Natural killer cell (primary cell): Measurements from ENCODE around the gene SPOP. TPM values are rescaled to one million over a fixed set of nuclear protein-coding genes. Genes with fewer than 3 reads are reported as not detected.
"Not testable (repeated sequence)": the region's sequence is repeated elsewhere in the genome, so short reads cannot be mapped to it uniquely, and the experiment has no call there.

Experiments used
- ATAC-seq, 3 donors: fragments of 150-1000 bp in 2 of 3; fragments of 200-7000 bp in 1 of 3; cut with Tn5 transposase; 1 replicate in 1 of 3; 2 replicates in 2 of 3; pipeline ENCODE4 v1.10.0; 2021; ENCODE audit warnings: mild to moderate bottlenecking in 2 of 3, moderate library complexity in 2 of 3
- DNase-seq, 2 donors: peaks; one replicate each; pipeline versions ENCODE4 v3.0.0 to v3.0.0-alpha.2; 2013 to 2021; ENCODE audit warnings: mixed read lengths in 1 of 2
- H3K27ac ChIP-seq: one replicate; pipeline ENCODE4 v1.5.1; 2013; ENCODE audit warnings: mild to moderate bottlenecking, low read length
- H3K27me3 ChIP-seq: one replicate; pipeline ENCODE4 v1.6.1; 2013; ENCODE audit warnings: low read length; ENCODE audit not compliant: control insufficient read depth, insufficient read depth
- H3K36me3 ChIP-seq: one replicate; pipeline ENCODE4 v1.6.1; 2013; ENCODE audit warnings: low read length; ENCODE audit not compliant: control insufficient read depth, insufficient read depth
- H3K4me1 ChIP-seq: one replicate; pipeline ENCODE4 v1.6.1; 2013; ENCODE audit warnings: low read length; ENCODE audit not compliant: control insufficient read depth, insufficient read depth
- H3K4me3 ChIP-seq: one replicate; pipeline ENCODE4 v1.5.1; 2013; ENCODE audit warnings: low read length
- H3K9me3 ChIP-seq: one replicate; pipeline ENCODE4 v1.6.1; 2013; ENCODE audit warnings: low read length; ENCODE audit not compliant: control insufficient read depth, insufficient read depth
- H3K27ac Mint-ChIP-seq, 2 donors: one replicate each; pipeline ENCODE4 v1.8.0; 2022; ENCODE audit warnings: mild to moderate bottlenecking in 2 of 2, mixed read lengths in 2 of 2, moderate library complexity in 1 of 2
- H3K27me3 Mint-ChIP-seq, 2 donors: one replicate each; pipeline ENCODE4 v1.8.0; 2022; ENCODE audit warnings: low read depth in 2 of 2, mixed read lengths in 2 of 2
- H3K36me3 Mint-ChIP-seq: one replicate; pipeline ENCODE4 v1.8.0; 2022; ENCODE audit warnings: mixed read lengths
- H3K4me1 Mint-ChIP-seq, 2 donors: one replicate each; pipeline ENCODE4 v1.8.0; 2022; ENCODE audit warnings: mixed read lengths in 2 of 2
- H3K4me3 Mint-ChIP-seq: one replicate; pipeline ENCODE4 v1.8.0; 2022; ENCODE audit warnings: mild to moderate bottlenecking, moderate library complexity, mixed read lengths
- H3K9me3 Mint-ChIP-seq, 2 donors: one replicate each; pipeline ENCODE4 v1.8.0; 2022; ENCODE audit warnings: mixed read lengths in 2 of 2
- CTCF ChIP-seq: fragments of 200-600 bp; IDR thresholded peaks from one replicate; pipeline ENCODE4 v1.8.0; 2022; ENCODE audit warnings: antibody characterized with exemption
- WGBS: methylation state at CpG from one replicate; pipeline ENCODE4 v1.1.7; 2013; ENCODE audit warnings: missing lambda C conversion rate; ENCODE audit not compliant: insufficient coverage; 5-methylcytosine and 5-hydroxymethylcytosine counted together
- intact Hi-C: fragments of 100-400 bp; cut with micrococcal nuclease; formaldehyde crosslinking; loops from one replicate; pipeline ENCODE4 v1.14.2; 2022
- total RNA-seq, 4 donors: library from RNA; stranded (reverse); fragments of 120-200 nt in 1 of 4; gene quantifications; one replicate each; pipeline versions ENCODE4 v1.2.3 to v1.2.4, GENCODE V29; 2013 to 2022

SPOP gene
- total RNA-seq, 3 donors from 2014 or later (not counting 1 experiment from before 2014, with no cell fraction given), result 45.4 to 56.5 (median 54.7) TPM

DNA sequence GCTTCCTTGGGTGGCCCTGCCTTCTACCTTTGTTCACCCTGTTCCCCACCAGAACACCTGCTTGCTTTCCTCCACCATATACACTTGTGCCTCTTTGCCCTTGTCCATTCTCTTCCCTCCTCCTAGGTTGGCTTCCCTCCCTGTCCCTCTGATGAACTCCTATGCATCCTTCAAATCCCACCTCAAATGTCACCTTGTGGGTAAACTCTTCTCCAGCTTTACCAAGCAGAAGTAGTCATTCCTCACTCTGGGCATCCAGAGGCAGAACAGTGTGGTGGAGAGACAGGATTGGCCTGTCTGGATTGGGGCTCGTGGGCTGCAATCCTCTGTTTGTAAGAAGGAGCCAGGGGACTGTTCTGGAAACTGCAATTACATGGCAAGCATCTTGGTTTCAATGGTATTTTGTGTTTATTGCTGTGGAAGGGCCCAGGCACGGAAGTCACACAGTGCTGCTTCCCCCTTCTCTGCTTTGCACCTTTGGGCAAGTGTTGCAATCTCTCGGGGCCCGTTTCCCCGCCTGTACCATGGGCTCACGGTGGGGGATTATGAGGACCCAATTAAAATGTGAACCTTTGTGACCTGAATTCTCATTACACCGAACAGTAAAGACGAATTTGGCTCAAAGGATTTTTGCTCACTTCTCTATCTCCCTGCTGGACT, 124.1 kb downstream of the SPOP start:
- no peaks in the 10 kb centered on the region for H3K9me3 Mint-ChIP-seq
- no peak for TF ChIP-seq CTCF
- WGBS, result 81% methylated on average over 8 of the region's 8 CpGs
- no peaks in the 10 kb centered on the region for H3K36me3 Mint-ChIP-seq
- peaks cover 0 to 9% of the 10 kb centered on the region in 2 donors for H3K27me3 Mint-ChIP-seq
- no peak for DNase-seq
- no peak overlapping the region for H3K4me3 ChIP-seq
- no peak overlapping the region for H3K27ac ChIP-seq
- H3K4me1 ChIP-seq, result peaks cover 17% of the 10 kb centered on the region
- no peaks in the 10 kb centered on the region for H3K36me3 ChIP-seq
- H3K27ac Mint-ChIP-seq, result peak overlapping the region; percentile 7 to 42
- ATAC-seq, result peak in 2 of 3 donors; percentile 32 to 54
- H3K9me3 ChIP-seq, result no peaks in the 10 kb centered on the region
- intact Hi-C loops, result no loop called here
- H3K27me3 ChIP-seq, result no peaks in the 10 kb centered on the region
- H3K4me3 Mint-ChIP-seq, result peak overlapping the region; percentile 10
- H3K4me1 Mint-ChIP-seq, result peaks cover 6 to 32% of the 10 kb centered on the region in 2 donors

DNA sequence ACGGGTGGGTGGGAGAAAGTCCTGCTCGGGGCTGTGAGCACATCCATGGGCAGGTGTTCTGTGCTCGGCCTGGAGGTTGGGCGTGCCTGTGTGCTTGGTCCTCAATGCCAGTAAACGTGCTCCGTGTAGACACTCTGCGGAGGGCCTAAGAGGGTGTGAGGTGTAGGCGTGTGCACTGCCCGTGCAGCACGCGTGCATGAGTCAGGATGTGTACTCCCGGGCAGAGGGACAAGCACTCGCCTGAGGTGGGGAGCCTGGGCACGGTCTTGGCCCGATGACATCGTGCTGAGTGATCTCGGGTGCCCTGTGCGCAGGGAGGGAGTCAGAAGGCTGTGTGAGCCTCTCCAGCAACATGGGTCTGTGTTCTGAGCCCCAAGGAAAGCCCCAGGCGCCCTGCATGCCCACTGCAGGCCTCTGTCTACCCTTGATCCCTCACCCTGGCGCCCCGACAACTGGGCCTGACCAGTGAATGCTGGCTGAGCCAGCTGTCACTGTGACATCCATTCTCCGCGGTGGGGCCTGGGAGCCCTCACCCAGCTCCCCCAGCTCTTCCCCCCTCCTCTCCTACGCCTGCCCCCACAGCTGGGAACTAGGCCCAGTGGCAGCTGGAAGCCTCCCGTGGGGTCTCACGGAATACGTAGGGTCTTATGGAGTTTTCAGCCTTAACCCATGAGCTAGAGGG, 125.7 kb downstream of the SPOP start:
- Mint-ChIP-seq H3K27ac (no peak overlapping the region), H3K4me3 (no peak overlapping the region), H3K9me3 (no peaks in the 10 kb centered on the region), H3K36me3 (no peaks in the 10 kb centered on the region), H3K27me3 (peaks cover 0 to 5% of the 10 kb centered on the region in 2 donors), H3K4me1 (peaks cover 6 to 27% of the 10 kb centered on the region in 2 donors)
- Histone ChIP-seq H3K9me3 (no peaks in the 10 kb centered on the region), H3K27ac (no peak overlapping the region), H3K4me3 (no peak overlapping the region), H3K4me1 (peaks cover 17% of the 10 kb centered on the region), H3K36me3 (no peaks in the 10 kb centered on the region), H3K27me3 (no peaks in the 10 kb centered on the region)
- intact Hi-C loops, result no loop called here
- WGBS, result 96% methylated on average over 27 of the region's 27 CpGs
- DNase-seq (no peak), ATAC-seq (no peak)
- no peak for TF ChIP-seq CTCF

- Histone ChIP-seq H3K4me1 (peaks cover 15% of the 10 kb centered on the region), H3K27me3 (no peaks in the 10 kb centered on the region), H3K4me3 (no peak overlapping the region), H3K9me3 (no peaks in the 10 kb centered on the region), H3K27ac (no peak overlapping the region), H3K36me3 (no peaks in the 10 kb centered on the region)
- 94% methylated on average over 12 of the region's 12 CpGs for WGBS
- TF ChIP-seq CTCF, result no peak
- Mint-ChIP-seq H3K4me1 (peaks cover 6 to 20% of the 10 kb centered on the region in 2 donors), H3K27ac (no peak overlapping the region), H3K36me3 (no peaks in the 10 kb centered on the region), H3K4me3 (no peak overlapping the region), H3K27me3 (peaks cover 0 to 5% of the 10 kb centered on the region in 2 donors), H3K9me3 (no peaks in the 10 kb centered on the region)
- ATAC-seq (no peak), DNase-seq (no peak)
- intact Hi-C loops, result no loop called here
These were observed 126.5 kb downstream of the SPOP start for GRCh38 chr17:49551221-49552069.

- H3K27me3 Mint-ChIP-seq, H3K9me3 Mint-ChIP-seq, H3K36me3 Mint-ChIP-seq, intact Hi-C loops, H3K4me3 Mint-ChIP-seq, H3K4me1 ChIP-seq, H3K27ac Mint-ChIP-seq, H3K4me3 ChIP-seq, DNase-seq, H3K36me3 ChIP-seq, ATAC-seq, H3K27ac ChIP-seq, H3K27me3 ChIP-seq, H3K9me3 ChIP-seq: not testable (repeated sequence)
- peaks cover 6 to 15% of the 10 kb centered on the region in 2 donors for H3K4me1 Mint-ChIP-seq
- WGBS, result 91% methylated on average over 9 of the region's 9 CpGs
These were observed 127.1 kb downstream of the SPOP start for GRCh38 chr17:49550764-49551163.
